ENCODE measurements around the gene UBAP1L.

DNA sequence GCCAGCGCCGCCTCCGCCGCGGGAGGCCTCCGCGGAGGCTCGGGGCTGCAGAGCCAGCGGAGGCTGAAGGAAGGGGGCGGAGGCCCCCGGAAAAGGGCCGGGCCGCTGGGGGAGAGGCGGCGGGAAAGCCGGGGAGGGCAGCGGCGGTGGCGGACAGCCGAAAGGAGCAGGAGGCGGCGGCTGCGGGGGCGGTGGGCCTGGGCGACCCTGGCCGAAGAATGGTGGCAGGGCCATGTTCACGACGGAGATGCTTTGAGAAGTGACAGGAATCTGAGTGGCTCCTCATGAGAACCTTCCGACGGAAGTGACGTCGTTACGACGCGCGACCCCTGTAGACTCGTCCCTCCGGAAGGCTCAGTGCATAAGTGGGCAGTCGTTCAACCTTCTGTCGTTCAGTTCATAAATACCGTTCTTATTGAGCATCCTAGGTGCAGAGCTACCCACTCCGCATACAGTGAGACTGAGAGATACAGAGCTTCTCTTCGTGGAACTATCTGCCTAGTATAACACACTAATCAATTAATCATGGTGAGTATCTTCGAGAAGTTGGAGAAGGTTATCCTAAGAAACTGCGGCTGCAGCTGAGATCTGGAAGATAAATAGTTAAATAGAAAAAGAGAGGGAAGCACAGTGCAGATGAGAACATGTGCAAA lies 18.7 kb upstream of the UBAP1L start, which contains the start of gene PDCD7:
- TF ChIP-seq, protein P1, sequence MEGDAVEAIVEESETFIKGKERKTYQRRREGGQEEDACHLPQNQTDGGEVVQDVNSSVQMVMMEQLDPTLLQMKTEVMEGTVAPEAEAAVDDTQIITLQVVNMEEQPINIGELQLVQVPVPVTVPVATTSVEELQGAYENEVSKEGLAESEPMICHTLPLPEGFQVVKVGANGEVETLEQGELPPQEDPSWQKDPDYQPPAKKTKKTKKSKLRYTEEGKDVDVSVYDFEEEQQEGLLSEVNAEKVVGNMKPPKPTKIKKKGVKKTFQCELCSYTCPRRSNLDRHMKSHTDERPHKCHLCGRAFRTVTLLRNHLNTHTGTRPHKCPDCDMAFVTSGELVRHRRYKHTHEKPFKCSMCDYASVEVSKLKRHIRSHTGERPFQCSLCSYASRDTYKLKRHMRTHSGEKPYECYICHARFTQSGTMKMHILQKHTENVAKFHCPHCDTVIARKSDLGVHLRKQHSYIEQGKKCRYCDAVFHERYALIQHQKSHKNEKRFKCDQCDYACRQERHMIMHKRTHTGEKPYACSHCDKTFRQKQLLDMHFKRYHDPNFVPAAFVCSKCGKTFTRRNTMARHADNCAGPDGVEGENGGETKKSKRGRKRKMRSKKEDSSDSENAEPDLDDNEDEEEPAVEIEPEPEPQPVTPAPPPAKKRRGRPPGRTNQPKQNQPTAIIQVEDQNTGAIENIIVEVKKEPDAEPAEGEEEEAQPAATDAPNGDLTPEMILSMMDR (IDR thresholded peaks at IDR 0.05; ENCODE audit: low read length) = no peak
- no peak for TF ChIP-seq EZH2 (optimal IDR thresholded peaks at IDR 0.05; ENCODE audit: low read depth, low read length)
